NCI-H774 (cell line): Measurements from ENCODE around the gene APMAP.
A peak's percentile ranks its signal among the peaks of the same experiment; 100 is the strongest.

Experiments
- DNase-seq: peaks from one replicate; lab custom pipeline; 2025; lab: John Stamatoyannopoulos, UW

The APMAP gene, protein sequence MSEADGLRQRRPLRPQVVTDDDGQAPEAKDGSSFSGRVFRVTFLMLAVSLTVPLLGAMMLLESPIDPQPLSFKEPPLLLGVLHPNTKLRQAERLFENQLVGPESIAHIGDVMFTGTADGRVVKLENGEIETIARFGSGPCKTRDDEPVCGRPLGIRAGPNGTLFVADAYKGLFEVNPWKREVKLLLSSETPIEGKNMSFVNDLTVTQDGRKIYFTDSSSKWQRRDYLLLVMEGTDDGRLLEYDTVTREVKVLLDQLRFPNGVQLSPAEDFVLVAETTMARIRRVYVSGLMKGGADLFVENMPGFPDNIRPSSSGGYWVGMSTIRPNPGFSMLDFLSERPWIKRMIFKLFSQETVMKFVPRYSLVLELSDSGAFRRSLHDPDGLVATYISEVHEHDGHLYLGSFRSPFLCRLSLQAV

DNA sequence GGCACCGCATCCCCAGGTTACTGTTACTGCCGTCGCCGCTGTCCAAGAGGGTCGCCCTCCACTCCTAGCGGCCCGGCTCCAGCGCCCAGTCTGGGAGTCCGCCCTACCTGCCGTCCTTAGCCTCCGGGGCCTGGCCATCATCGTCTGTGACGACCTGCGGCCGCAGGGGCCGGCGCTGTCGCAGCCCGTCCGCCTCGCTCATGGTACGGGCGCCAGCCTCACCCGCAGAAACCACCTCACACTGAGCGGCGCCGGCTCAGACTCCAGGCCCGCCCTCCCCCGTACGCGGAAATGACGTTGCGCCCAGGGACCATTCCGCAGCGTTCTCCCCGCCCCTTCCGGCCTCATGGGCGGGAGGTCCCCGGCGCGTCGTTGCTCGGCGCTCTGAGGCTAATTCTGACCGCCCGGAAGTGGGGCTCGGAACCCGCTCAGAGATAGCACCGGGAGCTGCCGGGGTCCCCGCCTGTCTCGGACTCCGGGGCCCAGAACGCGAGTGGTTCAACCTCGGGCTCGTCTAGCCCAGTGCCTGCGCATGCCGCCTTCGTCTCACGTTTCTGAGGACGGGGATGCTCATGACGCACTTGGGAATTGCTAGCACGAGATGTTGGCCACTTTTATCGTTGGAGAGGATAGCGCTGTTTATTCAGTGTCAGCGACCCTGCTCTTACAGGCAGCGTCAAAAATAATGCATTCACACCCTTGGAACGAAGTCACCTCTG, at the start of gene APMAP:
APMAP (minus strand) TSS at position 265 of the 719 bp plus-strand sequence; CDS start at position 202, 63 bp downstream.
- DNase-seq, result peak; percentile 95

DNA sequence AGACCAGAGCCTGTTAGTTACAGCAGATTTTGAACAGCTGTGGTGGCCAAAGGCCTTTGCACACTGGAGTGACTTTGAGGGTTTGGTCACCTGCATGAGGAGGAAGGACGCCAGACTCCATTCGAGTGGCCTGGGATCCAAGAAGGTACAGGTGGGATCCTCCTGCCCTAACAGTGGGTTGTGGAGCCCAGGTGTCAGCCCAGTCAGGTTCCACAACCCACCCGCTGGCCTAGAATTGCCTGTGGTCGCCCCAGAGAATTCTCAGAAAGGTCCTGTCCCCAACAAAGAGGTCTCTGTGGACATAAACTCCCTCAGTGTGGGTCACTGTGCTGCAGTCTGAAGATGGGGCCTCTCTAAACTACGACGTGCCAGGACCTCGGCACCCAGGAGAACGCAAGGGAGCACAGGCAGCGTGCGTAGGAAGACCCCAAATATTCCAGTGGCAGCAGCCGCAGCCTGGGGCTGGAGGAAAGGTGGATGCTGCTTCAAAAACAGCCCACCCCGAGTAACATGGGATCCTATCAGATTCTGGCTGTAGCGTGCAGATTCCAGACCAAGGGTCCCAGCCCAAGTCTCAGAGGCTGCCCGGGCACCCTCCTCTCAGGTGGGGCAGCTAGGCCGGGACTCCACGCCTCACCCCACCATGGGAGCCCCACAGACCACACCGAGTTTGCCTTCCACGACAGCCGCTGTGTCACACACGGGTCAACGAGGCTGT, 49.4 kb upstream of the APMAP start:
- no peak for DNase-seq

DNA sequence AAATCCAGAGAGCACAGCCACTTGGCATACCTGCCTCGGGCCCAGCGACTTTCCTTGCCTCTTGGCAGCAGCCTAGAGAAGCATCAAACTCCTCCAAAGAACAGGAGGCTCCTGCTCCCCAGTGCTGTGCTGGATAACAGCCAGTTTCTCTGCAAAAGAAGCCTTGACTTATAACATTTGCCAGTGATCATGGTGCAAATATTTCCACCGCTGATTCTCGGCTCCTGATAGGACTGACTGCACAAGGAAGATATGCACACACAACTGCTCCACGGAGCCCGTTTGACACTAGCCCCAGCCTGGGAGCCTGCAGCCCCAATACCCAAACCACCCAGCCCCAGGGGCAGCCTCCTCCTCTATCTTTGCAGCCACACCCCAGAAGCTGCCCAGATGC, 47.9 kb upstream of the APMAP start:
- no peak for DNase-seq

DNA sequence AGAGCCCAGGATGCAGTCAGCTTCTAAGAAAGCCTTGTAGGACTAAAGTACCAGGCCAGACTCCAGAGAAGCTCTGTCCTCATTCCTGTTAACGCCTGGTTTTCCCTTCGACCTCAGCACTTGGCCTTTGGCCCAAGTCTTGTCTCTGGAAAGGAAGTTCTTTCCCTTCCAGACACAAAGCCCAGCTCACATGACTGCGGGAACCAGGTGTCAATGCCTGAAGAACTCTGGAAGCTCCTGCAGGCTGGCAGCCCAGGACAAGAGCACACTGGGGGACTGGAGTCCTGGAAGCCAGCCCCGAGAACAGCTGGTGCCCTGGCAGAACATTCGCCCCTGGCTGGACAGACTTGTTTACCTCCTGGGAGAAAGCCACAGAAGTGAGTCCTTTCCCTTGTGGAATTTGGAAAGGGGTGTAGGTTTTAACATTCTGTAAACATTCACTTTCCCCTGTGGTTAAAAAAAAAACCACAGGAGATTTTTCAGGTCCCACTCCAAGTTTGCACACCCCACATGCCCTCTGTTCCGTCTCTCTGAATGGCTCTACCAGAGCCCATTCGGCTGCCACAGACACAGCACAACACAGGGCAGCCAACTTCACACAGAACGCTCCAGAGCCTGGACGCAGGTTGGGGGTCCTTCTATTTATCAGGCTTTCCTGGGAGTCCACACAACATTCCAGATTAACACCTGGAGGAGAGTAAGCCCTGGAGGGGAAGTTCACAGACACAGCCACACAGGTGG, 47.3 kb upstream of the APMAP start:
- DNase-seq, result no peak

DNA sequence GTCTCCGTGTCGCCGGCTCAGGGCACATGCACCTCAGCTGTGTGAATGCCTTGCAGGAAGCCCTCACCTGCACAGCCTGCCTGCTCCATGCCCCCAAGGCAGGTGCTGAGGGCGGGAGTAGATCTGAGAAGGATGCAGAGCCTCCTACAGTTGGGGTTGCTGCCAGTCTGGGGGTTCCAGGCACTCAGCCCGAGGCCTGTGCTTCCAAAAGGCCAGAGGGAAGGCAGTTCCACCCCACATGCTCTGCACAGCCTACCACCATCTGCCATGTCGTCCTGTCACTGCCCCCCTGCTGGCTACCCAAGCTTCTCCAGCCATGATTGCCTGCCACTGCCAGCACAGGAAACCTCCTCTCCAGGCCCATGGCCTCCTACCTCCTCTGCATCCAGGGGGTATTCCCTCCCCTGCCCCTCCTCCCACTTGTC, 46.1 kb upstream of the APMAP start:
- DNase-seq, result no peak

DNA sequence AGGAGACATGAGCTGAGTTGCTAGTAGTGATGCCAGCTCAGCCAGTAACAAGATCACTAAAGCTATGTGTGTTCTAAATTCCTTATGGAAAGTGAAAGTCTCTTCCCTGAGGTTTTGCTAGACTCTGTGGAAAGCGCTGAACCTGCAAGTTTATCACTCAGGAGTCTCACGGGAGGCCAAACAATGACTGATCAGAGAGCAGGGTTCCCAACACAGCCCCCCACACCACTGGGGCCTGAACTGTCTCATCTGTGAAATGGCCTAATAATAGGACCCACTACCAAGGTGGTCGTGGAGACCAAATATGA, 45.5 kb upstream of the APMAP start:
- DNase-seq, result no peak

DNA sequence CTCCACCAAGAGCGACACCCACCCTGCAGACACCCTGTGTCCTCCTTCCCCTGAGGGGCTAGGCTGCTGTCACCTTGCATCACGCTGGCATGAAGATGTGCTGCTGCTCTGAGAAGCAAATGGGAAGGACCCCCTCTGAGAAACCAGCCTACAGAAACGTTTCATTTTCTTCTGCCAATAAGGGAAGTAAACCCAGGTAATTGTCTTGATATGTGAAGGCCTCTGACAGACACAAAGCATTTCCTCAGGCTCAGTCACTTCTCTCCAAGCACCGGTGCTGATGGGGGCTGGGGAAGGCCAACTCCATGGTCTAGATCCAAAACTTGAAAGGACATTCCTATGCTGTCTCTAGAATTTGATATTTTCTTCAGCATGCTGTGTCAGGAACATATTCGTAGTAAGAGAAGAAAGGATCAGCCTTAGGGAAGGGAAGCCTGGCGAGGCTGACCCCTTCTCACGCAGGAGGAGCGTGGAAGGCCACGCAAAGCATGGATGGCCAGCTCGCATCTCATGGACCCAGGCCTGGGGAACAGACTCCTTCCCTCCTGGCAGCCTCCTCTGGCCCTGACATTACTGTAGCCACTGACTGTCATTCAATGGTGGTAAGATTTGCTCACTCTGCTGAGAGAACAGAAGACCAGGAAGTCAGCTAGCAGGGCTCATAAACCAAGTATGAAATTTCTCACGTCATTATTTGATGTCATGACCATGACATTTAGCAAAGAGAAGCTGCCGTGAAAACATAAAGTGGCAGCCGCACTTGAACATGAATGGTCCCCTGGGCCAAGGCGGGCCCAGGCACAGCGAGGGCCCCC, 44.9 kb upstream of the APMAP start:
- DNase-seq, result no peak

DNA sequence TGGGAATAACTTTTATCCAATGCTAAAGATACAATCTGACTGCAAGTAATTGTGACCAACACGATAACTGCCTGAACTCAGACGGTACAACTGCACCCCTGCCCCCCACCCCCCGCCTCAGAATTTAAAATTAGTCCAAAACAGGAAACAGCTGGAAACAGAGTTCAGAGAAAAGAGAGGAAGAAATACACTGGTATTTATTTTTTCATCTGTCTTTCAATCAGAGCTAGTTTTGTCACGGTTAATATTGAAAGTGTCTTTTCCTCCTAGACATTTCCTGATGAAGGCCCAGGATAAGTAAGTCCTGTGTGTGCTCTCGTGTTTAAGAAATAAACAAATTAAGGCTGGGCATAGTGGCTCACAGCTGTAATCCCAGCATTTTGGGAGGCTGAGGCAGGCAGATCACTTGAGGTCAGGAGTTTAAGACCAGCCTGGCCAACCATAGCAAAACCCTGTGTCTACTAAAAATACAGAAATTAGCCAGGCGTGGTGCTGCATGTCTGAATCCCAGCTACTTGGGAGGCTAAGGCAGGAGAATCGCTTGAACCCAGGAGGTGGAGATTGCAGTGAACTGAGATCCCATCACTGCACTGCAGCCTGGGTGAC, 43.9 kb upstream of the APMAP start:
- DNase-seq, result no peak

DNA sequence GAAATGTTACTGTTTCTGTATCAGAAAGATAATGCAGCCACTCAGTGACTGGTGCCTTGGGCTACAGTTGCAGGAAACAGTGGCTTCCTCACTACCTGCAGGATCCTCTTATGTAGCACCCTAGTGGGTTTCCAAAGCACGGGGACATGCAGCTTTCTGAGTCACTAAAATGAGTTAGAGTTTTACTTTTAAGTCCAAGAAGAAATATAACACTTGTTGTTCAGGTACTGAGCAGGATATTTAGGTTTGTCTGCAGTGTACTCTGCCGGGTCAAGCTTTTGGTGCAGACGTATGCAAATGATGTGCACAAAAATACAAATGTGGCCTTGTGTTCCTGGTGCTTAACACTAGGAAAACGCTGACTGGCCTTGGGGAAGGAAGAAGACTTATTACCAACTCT, 43.4 kb upstream of the APMAP start:
- no peak for DNase-seq

DNA sequence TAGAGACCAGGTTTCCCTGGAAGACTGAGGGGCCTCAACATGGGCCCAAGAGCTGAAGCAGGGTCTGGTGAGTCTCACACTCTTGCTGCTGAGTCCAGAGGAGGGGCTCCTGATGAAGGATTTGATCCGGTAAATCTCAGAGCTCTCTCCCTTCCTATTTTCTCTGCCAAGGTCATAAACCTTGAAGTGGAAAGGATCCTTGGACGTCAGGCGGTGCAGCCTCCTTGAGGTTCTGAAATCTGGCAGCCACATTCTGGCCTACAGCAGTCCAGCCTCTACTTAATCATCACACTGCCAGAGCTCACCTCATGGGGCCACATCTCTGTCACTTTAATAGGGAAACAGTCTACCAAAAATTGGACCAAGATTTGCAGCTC, 41.4 kb upstream of the APMAP start:
- DNase-seq, result no peak

DNA sequence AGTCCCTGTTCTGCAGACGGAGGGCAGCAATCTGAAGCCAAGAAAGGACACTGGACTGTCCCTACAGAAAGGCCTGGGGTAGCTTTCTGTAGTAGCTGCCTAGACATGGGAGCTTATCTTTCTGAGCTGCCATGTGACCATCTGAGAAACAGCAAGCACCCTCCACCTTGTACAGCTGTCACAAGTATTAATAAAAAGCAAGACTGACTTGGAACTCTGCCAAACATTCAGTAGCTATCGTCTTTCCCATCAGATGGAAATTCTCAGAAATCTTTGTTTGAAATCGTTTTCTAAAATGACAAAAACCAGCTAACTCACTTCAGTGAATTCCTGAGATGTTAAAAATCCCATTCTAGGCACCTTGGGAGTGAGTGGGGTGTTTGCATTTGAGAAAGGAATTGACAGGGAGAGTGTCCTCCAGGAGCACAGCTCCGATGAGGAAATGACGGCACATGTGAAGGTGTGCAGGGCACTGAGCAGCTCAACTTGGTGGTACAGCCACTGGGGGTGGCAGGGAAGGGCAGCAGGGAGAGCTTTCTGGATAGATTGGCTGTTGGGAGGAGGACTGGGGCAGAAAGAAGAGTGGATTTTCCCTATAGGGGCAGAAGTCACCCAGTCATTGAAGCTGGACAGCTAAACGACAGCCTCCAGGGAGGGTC, 40.8 kb upstream of the APMAP start:
- DNase-seq, result no peak

DNA sequence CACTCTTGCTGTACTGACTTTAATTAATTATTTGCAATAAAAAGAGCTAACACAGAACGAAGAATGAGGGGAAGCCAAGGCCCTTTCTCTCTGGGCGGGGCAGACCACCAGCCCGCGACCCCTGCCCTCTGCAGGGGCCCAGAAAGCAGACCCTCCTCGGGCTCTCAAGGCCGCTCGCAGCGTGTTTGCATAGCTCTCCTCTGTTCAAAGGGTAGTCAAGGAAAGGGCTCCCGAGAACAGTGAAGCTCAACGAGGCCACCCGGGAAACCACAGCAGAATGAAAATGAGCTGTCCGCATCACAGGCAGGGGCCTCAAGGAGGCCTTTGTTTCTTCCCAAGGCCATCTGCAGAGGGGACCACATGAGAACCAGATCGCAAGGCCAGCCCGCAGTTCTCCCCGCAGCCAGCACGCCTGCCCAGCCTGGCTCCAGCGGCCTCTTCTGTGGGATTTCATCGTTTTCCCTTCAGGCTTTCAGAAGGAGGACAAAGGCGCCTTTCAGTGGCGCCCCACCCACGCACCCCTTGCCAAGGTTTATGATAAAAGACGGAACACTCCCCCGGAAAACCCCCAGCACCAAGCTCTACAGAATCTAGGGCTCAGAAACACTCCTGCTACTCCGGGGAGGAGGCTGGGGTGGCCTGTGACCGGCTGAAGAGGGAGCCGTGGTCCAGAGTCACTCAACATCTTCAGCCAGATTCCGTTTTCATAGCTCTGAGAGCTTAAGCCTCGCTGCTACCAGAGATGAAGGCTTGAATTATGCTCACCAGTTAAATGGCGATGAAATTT, 40.1 kb upstream of the APMAP start:
- no peak for DNase-seq

DNA sequence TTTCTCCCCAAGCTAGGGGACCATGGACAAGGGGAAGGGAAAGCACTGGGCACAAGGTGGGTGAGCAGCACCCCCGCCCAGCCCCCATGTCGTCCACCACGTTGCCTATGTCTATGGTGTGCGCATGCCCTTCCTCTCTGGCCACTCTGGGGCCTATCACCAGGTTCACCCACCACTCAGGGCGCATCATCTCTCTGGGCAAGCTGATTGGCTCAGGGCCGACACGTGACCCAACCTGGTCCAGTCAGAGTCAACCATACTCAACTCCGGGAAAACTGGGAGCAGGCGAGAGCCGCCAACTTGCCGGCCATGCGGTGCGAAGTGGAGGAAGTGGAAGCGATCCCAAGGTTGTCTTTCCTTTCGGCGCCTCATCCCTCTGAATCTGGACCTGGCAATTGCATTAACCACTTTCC, 39.5 kb upstream of the APMAP start:
- DNase-seq, result no peak

DNA sequence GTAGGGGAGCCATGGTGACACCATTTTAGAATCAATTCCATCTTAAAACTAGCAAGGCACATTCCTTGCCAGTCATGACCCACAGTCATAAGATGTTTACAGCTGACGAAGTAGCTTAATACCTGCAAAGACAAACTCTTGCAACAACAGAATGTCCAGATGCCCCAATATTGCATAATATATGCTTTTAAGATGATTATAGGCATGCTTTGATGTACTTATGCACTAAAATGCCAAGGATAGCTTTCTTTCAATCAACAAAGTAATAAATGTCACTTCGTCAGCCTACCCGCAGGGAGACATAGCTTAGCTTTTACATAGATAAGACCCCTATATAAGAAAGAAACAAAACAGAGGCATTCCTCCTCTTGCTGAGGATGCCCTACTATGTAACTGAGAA, 38.7 kb upstream of the APMAP start:
- no peak for DNase-seq

DNA sequence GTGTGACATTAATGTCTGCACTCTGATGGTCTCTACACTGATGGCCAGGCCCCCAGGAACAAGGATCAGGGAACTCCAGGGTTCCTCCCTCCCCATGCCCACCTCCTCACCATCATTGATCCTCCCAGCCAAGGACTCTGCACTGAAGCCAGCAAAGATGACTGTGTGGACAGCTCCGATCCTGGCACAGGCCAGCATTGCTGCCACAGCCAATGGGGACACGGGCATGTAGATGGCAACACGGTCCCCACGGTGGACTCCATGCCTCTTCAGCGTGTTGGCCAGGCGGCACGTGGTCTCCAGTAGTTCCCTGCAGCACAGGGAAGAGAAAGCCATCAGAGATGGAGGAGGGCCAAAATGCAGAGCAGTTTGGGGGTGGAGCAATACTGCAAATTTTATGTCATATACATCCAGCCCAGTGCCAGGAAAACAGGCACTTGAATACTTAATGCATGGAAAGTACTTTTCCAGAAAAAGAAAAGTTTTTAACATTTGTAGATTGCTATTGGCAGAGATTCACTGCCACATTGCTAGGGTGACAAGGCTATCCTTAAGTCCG, 38.2 kb upstream of the APMAP start:
- no peak for DNase-seq

DNA sequence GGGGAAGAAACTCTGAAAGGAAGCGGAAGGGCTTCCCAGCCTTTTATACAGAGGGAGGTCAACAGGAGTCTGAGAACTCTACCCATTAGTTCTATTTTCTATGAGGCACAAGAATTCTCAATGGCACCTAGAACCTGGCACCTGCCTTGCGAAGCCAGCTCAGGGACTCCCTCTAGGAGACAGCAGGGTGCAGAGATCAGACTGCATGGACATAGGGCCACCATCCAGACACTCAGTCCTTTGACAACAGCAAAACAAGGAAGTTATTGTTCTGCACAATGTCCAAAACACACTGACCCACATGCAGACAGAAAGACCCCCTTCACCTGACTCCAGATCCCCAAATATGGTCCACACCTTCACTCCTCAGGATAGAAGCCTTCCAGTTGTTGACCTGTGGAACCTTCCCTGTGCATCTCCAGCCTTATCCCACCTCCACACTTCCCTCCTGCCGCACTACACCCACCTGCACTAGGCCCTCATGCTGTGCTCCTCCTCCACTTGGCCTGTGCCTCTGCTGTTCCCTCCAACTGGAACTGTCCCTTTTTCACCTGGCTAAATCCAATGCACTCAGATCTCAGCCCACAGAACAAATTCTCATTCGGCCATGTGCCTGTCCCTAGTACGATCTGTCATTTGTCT, 37.6 kb upstream of the APMAP start:
- DNase-seq, result no peak

DNA sequence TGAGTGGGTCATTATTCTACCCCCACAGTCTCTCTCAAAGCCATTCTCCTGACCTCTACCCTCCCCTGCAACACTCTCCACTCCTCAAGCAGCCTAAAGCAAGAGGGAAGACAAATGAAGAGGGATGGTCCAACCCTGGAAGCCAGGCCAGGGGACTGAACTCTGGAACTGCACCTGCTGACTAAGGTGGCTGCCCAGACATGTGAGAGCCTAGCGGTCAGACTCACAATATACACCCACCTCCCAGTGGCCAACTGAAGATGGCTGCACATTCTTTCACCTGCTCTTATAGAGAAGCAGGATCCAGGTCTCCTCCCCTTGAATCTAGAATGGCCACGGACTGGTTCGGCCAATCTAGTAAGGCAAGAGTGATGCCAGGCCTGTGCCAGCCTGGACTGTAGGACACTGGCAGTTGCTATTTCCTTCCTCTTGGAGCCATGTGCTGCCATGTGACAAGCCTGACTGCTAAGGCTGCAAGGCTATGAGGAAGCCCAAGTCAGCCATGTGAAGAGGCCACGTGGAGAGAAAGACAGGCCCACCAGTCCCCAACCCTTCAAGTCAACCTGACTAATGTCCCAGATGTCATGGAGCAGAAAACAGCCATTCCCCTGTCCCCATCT, 33.5 kb upstream of the APMAP start:
- DNase-seq, result no peak

DNA sequence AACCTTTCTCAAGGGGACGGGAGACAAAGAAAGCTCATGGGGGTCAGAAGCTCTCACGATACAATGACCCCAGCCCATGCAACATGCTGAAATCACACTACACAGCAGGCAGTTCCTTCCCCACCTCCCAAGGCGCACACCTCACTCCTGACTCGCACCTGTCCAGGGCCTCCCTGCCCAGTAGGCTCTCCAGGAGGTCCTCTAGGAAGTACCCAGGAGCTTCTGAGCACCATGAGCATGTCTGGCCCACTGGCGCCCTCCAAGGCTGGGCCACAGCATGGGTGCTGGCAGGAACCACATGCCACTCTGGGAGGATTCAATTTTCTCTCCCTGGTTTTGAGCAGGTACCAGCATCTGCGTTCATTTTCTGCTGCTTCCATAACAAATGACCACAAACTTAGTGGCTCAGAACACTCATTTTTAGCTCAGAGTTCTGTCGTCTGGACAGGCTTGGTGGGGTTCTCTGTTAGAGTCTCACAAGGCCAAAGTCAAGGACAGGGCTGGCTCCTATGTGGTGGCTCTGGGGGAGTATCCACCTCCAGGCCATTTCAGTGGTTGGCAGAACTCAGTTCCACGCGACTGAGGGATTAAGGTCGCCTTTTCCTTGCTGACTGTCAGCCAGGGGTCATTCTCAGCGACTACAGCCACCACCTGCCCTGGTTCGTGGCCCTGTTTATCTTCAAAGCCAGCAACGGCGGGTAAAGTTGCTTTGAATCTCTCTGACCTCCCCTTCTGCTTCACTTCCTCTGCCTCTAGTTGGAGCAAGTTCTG, 32.7 kb upstream of the APMAP start:
- no peak for DNase-seq
